WERI-Rb-1 (cell line): ENCODE results near the gene ABCC8.

Experiments
- DNase-seq: peaks from one replicate; pipeline ENCODE4 v3.0.0-alpha.2; 2020
- H3K27ac ChIP-seq: fragments of 250-450 bp; sonication (Bioruptor Pico); 2 replicates; pipeline ENCODE4 v1.5.1; 2020; ENCODE audit warnings: mild to moderate bottlenecking, moderate library complexity
- H3K27me3 ChIP-seq: fragments of 250-450 bp; sonication (Bioruptor Pico); 2 replicates; pipeline ENCODE4 v1.5.1; 2021; ENCODE audit warnings: mild to moderate bottlenecking, low read depth, moderate library complexity; ENCODE audit not compliant: insufficient read depth, severe bottlenecking
- H3K36me3 ChIP-seq: fragments of 250-450 bp; sonication (Bioruptor Pico); 2 replicates; pipeline ENCODE4 v1.5.1; 2020; ENCODE audit warnings: mild to moderate bottlenecking, moderate library complexity
- H3K4me3 ChIP-seq: 2 replicates; pipeline ENCODE4 v1.5.1; 2011; ENCODE audit warnings: low read depth, mild to moderate bottlenecking, control low read depth, low read length
- H3K9me3 ChIP-seq: fragments of 250-450 bp; sonication (Bioruptor Pico); 2 replicates; pipeline ENCODE4 v1.5.1; 2021; ENCODE audit warnings: mild to moderate bottlenecking, moderate library complexity; ENCODE audit not compliant: severe bottlenecking
- TF ChIP-seq, protein P1 (sequence below): IDR thresholded peaks from 2 replicates; pipeline ENCODE4 v1.5.1; 2011; ENCODE audit warnings: low read depth, mild to moderate bottlenecking, control low read depth, inconsistent platforms, low read length

Gene ABCC8

DNA sequence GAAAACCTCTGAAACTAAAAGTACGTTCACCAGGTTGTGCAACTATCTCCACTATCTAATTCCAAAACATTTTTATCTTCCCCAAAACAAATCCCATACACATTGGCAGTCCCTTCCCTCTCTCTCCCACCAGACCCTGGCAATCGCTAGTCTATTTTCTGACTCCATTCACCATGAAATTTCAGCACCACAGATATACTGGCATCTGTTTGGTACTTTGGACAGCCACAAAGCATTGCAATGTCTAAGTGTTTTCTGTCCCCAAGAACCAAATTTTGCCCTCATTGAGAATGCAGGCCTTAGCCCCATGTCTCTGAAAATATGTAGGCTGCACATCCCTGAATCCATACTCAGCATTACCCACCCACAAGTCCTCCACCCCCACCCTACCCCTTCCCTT, 60.2 kb downstream of the ABCC8 start:
- TF ChIP-seq, protein P1, sequence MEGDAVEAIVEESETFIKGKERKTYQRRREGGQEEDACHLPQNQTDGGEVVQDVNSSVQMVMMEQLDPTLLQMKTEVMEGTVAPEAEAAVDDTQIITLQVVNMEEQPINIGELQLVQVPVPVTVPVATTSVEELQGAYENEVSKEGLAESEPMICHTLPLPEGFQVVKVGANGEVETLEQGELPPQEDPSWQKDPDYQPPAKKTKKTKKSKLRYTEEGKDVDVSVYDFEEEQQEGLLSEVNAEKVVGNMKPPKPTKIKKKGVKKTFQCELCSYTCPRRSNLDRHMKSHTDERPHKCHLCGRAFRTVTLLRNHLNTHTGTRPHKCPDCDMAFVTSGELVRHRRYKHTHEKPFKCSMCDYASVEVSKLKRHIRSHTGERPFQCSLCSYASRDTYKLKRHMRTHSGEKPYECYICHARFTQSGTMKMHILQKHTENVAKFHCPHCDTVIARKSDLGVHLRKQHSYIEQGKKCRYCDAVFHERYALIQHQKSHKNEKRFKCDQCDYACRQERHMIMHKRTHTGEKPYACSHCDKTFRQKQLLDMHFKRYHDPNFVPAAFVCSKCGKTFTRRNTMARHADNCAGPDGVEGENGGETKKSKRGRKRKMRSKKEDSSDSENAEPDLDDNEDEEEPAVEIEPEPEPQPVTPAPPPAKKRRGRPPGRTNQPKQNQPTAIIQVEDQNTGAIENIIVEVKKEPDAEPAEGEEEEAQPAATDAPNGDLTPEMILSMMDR, result no peak
- no peak for DNase-seq
- Histone ChIP-seq H3K27me3 (no peaks in the 10 kb centered on the region), H3K4me3 (no peak overlapping the region), H3K27ac (no peak overlapping the region), H3K9me3 (no peaks in the 10 kb centered on the region), H3K36me3 (no peaks in the 10 kb centered on the region)

DNA sequence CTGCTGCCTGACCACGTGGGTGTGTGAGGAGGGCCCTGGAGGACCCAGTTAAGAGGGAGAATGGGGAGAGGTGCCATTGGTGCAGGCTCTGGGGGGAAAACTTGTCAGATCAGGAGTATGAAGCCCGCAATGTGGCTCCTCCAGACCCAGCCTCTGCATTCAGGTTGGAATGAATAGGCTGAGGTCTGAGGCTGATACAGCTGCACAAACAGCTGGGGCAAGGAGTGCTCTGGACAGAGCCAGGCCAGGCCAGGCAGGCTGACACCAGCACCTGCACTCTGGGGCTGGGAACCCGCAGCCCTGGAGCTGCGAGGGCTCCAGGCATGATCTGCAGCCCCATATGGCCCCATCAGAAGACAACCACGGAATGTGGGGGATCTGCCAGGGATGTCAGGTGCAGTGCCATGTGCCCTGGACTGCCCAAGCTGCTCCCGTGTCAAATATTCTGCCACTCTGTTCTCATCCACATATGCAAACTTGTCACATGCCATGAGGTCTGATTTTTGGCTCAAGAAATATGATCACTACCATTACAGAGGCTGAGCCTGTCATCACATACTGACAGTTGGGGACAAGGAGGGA, 61.0 kb downstream of the ABCC8 start:
- no peaks in the 10 kb centered on the region for H3K36me3 ChIP-seq
- DNase-seq, result no peak

DNA sequence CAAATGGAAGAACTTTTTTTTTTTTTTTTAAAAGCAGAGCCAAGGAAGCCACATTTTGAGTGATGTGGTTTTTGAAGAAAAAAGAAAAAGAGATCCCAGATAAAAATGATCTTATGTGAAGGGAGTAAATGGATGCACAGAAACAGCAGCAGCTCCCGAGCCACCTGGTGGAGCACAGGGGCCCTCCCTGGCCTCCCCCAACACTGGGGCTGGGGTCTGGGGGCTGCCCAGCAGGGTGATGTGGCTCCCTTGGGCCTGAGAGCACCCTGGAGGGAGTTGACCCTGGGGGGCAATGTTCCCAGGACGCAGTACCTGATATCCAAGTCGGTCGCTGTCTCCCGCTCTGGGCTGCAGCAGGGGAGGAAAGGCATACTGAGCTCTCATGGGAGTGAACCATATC, 61.7 kb downstream of the ABCC8 start:
- TF ChIP-seq, protein P1, result no peak
- Histone ChIP-seq H3K4me3 (no peak overlapping the region), H3K27ac (no peak overlapping the region), H3K9me3 (no peaks in the 10 kb centered on the region), H3K36me3 (no peaks in the 10 kb centered on the region), H3K27me3 (no peaks in the 10 kb centered on the region)
- DNase-seq, result no peak

More for the DNA sequence above, 61.0 kb downstream of the ABCC8 start:
- H3K27me3 ChIP-seq, result no peaks in the 10 kb centered on the region
- no peaks in the 10 kb centered on the region for H3K9me3 ChIP-seq
- no peak overlapping the region for H3K27ac ChIP-seq
- TF ChIP-seq, protein P1, result no peak
- H3K4me3 ChIP-seq, result no peak overlapping the region

- H3K4me3 ChIP-seq, result no peak overlapping the region
- H3K9me3 ChIP-seq, result no peaks in the 10 kb centered on the region
- DNase-seq, result no peak
- TF ChIP-seq, protein P1, result no peak
- H3K36me3 ChIP-seq, result no peaks in the 10 kb centered on the region
- H3K27me3 ChIP-seq, result no peaks in the 10 kb centered on the region
- H3K27ac ChIP-seq, result no peak overlapping the region
Measured at GRCh38 chr11:17414317-17414737, 62.3 kb downstream of the ABCC8 start.

DNA sequence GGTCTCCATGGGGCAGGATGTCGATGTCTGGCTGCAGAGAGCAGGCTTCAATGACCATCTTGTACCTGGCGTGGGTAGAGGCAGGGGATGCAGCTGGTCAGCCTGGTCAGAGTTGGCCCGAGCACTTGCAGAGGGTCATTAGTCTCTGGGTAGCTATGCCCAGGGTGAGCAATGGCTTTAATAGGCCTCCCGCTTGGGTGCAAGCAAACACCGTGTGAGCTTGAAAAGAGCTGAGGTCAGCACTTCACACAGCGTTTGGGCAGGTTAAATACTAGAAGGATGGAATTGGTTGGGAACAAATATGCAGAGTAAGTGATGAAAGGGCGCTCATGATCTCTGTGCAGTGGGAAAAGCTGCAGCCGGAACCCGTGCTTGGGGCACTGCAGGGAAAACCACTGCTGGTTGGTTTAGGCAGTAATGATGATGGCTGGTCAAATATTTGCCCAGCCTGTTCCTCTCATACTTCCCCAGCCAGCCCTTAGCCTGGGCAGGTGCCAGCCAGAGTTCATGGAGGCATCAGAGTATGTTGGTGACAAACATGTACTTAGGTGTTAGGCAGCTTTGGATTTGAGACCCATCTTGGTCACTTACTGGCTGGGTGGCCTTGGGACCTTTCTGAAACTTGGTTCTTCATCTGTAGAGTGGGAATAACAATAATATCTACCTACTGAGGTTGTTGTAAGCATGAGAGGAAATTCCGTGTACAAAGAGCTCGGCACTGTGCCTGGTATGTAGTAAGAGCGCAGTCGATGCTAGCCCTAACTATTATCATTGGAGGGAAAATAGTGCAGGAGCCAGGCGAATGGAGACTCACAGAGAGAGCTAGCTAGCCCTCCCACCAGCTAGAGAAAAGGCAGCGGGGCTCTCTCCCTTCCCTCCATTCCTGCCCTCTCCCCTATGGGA, 63.0 kb downstream of the ABCC8 start:
- H3K27ac ChIP-seq, result peak overlapping the region; percentile 72
- H3K9me3 ChIP-seq, result no peaks in the 10 kb centered on the region
- no peaks in the 10 kb centered on the region for H3K36me3 ChIP-seq
- TF ChIP-seq, protein P1, result no peak
- H3K4me3 ChIP-seq, result no peak overlapping the region
- no peaks in the 10 kb centered on the region for H3K27me3 ChIP-seq
- no peak for DNase-seq
